Suppressor macrophage treated with lipopolysaccharide for 4 hours (primary cell): ENCODE results near the gene SH2D6.

Experiments
- DNase-seq: peaks from one replicate; pipeline ENCODE4 v3.0.0-alpha.2; 2020

Gene SH2D6

GRCh38 chr2:85444629-85445172, 26.2 kb downstream of the SH2D6 start:
- DNase-seq, result no peak

DNA sequence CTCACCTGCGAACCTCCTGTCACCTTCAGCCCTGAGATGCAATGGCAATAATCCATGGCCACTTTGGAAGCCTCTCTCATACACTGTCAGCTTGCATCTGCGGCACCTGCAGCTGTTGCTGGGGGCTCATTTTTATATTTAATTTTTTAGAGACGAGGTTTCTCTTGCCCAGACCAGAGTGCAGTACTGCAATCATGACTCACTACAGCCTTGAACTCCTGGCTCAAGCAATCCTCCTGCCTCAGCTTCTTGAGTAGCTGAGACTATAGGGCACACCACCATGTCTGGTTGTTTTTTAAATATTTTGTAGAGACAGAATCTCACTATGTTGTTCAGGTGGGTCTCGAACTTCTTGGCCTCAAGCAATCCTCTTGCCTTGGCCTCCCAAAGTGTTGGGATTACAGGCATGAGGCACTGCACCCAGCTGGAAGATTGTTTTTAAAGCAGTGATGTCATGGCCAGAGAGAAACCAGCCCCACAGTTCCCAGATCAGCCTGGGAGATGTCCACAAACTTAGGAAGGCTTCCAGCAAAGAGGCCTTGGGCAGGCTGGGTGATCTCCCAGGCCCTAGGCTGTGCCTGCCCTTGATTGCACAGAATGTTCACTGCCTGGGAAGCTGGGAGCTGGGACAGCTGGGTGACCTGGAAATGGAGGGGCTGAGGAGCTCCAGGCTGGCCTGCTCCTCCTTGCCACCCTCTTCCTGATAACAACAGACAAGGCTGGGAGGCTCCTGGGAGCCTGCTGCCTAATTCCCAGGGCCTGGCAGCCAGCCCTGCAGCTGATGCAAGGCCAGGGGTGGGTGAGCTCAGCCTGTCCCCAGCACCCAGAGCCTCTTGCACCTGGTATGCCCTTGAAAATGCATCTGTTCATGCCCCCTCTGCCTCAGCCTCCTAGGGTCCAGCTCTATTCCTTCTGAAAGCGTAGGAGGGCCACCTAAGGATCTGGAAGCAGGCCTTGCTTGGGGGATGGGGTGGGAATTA, 27.1 kb downstream of the SH2D6 start:
- DNase-seq, result no peak

- no peak for DNase-seq
These were observed 28.0 kb downstream of the SH2D6 start for GRCh38 chr2:85446296-85447221.

GRCh38 chr2:85447222-85447585, 28.7 kb downstream of the SH2D6 start:
- DNase-seq, result no peak

GRCh38 chr2:85448461-85449213, 30.1 kb downstream of the SH2D6 start:
- DNase-seq, result no peak

DNA sequence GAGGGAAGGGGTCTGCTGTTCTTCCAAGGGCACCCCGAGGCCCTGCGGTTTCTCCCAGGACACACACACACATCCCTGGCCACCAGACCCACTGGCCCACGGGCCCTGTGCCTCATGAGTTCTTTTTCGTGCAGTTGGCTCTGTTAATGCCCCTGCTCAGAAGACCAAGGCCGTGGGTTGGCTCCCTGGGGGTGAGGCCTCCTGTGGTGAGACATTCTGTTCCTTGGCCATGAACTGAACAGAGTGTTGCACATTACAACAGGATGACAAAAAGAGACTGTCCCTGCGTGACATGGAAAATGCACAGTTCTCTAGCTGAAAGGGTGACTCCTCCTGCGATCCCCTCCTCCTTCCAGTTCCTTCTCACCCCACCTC, 30.7 kb downstream of the SH2D6 start:
- DNase-seq, result no peak

DNA sequence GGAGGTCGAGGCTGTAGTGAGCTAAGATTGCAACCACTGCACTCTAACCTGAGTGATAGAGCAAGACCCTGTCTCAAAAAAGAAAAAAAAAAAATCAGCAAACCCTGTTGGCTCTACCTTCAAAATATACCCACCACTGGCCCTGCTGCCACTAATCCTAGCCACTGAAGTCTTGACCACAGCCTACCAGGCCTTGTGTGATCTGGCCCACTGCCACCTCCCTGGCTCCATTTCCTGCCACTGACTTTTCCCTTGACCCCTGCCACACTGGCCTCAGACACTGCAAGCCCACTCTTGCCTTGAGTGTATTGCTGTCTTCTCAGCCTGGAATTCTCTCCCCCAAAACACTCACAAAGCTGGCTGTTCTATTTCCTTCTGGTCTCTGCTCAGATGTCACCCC, 33.7 kb downstream of the SH2D6 start:
- DNase-seq, result no peak

DNA sequence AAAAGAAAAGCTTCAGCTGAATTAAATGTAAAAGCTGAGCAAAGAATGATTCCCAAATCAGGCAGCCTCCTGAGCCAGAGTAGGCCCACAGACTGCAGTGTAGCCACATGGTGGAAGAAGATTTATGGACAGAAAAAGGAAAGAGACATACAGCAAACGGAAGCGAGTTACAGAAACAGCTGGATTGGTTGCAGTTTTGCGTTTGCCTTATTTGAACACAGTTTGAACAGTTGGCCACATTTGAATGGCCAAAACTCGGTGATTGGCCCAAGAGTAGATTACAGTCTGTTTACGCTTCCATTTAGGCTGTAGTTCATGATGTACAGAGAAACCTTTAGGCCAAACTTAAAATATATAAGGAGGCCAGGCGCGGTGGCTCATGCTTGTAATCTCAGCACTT, 35.1 kb downstream of the SH2D6 start:
- DNase-seq, result no peak

DNA sequence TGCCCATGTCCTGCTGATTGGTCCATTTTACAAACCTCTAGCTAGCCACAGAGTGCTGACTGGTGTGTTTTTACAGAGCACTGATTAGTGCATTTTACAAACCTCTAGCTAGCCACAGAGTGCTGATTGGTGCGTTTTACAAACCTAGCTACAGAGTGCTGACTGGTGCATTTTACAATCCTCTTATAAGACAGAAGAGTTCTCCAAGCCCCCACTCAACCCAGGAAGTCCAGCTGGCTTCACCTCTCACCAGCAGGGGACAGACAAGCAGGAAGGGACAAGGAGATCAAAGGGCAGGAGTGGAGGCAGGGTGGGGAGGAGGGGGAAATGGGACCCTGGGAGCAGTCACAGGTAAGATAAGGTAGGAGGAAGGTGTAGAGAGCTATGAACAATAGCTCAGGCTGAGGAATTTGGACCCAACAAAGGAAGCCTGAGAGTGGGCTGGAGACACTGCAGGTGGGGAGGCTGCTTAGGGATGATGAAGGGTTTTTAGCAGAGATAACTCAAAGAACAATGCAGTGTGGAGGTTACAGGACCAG, 37.1 kb downstream of the SH2D6 start:
- DNase-seq, result no peak

- no peak for DNase-seq
These were observed 38.5 kb downstream of the SH2D6 start for GRCh38 chr2:85457043-85457442.

DNA sequence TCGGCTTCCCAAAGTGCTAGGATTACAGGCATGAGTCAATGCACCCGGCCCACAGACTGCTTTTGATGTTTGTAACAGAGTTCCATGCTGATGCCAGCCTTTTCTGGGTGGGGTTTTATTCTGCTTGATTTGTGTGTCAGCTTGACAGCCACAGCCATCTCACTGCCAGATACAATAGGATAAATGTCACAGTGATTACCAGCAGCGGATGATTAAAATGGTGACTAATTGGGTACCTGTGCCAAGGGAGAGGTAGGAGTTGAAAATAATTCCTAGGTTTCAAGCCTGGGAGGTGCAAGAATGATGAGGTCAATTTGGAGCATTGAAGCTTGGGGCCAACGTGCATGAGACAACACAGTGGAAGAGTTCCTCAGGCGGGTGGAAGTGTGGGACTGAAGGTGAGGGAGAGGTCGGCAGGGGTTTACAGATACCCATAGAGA, 39.4 kb downstream of the SH2D6 start:
- DNase-seq, result no peak

- DNase-seq, result no peak
These were observed 40.4 kb downstream of the SH2D6 start for GRCh38 chr2:85458601-85459563.

DNA sequence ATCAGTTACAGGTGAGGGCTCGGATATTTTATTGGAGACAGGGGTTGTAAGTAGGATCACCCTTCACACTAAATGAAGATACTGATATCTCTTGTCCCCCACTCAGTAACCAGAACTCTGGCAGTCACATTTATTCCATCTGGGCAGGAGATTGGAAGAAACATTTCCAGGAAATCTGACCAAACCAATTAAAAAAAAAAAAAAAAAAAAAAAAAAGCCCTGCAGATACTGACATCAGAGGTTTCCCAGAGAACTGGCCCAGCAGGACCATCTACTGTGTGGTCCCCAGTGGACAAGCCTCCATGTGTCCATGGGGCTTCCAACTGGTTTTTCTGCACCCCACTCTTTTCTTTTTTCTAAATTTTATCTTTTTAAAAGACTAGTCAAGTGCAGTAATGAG, 41.3 kb downstream of the SH2D6 start:
- no peak for DNase-seq

- DNase-seq, result no peak
These were observed 43.8 kb downstream of the SH2D6 start for GRCh38 chr2:85462322-85462721.

GRCh38 chr2:85468096-85468703, 49.7 kb downstream of the SH2D6 start:
- DNase-seq, result no peak

DNA sequence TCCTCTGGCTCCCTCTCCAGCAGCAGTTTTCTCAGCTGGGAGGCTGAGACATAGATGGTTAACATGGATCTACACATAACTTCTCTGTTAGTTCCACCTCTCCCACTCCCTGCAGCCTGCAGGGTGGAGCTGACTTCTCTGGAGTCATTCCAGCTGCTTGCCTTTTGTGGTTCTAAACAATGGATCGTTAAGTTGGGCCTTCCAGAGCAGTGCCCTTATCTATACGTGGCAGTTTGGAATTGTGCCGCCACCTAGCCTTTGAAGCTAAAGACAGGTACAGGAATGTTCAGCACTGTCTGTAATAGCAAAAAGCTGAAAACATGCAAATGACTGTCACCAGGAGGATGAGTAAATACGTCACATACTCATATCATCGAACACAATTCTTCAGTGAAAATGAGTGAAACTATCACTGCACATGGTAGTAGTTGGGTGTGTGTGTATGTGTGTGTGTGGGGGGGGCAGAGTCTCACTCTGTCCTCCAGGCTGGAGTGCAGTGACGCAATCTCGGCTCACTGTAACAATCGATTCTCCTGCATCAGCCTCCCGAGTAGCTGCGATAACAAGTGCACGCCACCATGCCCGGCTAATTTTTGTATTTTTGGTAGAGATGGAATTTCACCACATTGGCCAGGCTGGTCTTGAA, 50.3 kb downstream of the SH2D6 start:
- DNase-seq, result no peak

DNA sequence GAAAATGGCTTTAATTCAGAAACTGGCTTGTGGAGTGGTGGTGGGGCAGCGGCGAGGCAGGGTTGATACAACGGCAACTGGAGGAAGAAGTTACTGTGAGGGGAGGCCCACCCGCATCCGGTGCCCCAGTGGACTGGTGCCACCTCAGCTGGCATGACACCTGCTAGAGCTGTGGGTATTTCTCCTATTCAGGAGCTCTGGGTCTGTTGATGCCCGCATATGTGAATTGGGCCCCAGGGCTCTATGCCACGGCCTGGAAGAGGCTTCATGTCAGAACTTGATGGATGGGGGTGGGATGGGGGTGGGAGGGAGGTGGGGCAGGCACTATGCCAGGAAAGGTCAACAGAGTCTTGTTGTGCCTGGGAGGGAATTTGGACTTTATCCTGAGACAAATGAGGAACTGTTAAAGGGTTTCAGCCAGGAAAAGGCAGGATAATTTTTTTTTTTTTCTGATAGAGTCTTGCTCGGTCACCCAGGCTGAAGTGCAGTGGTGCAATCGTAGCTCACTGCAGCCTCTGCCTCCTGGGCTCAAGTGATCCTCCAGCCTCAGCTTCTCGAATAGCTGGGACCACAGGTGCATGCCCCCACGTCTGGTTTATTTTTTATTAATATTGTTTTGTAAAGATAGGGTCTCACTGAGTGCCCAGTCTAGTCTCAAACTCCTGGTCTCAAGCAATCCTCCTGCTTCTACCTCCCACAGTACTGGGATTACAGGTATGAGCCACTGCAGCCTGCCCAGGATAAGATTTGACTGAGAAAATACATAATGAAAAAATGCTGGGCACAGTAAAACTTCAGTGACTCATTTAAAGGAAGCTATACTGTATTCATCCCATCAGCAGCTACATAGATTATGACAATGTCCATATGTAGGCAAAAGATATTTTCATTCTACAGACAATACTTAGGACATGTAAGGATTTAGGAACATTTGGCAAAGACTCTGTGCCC, 52.6 kb downstream of the SH2D6 start:
- no peak for DNase-seq

- DNase-seq, result peak; percentile 31
These were observed 53.7 kb downstream of the SH2D6 start for GRCh38 chr2:85472261-85472660.
